Activated CD8-positive, alpha-beta memory T cell treated with anti-CD3 and anti-CD28 coated beads for 4 hours (primary cell): ENCODE results near the gene GPR4.
A peak's percentile ranks its signal among the peaks of the same experiment; 100 is the strongest.
"Not testable (repeated sequence)": the region's sequence is repeated elsewhere in the genome, so short reads cannot be mapped to it uniquely, and the experiment has no call there.

Experiments used
- DNase-seq, 2 donors: peaks; one replicate each; pipeline ENCODE4 v3.0.0-alpha.2; 2020; ENCODE audit warnings: low read depth in 2 of 2

The GPR4 gene

GRCh38 chr19:45601524-45602374 lies at the start of gene GPR4:
Gene GPR4, minus strand, starts transcription at chr19:45602212. Its CDS starts 10,346 bp downstream, at chr19:45591866.
- no peak for DNase-seq

GRCh38 chr19:45650722-45651121 lies 48.7 kb upstream of the GPR4 start:
- no peak for DNase-seq

- DNase-seq, result no peak
Observed at GRCh38 chr19:45646345-45646698, 44.3 kb upstream of the GPR4 start.

GRCh38 chr19:45645631-45646344 lies 43.8 kb upstream of the GPR4 start:
- DNase-seq, result peak; percentile 30 to 57

GRCh38 chr19:45645068-45645630 lies 43.1 kb upstream of the GPR4 start:
- no peak for DNase-seq

GRCh38 chr19:45643927-45644771 lies 42.1 kb upstream of the GPR4 start:
- DNase-seq, result no peak

- DNase-seq, result peak; percentile 80 to 83
Observed at GRCh38 chr19:45643024-45643926, 41.3 kb upstream of the GPR4 start.

GRCh38 chr19:45641274-45642105 lies 39.5 kb upstream of the GPR4 start:
- peak; percentile 31 to 32 for DNase-seq

GRCh38 chr19:45640849-45641273 lies 38.8 kb upstream of the GPR4 start:
- DNase-seq, result no peak

GRCh38 chr19:45638930-45639729 lies 37.1 kb upstream of the GPR4 start, which contains the start of gene EML2:
Gene EML2, minus strand, starts transcription at chr19:45639397. Its CDS starts 21 bp downstream, at chr19:45639376.
- peak; percentile 13 to 18 for DNase-seq

GRCh38 chr19:45637890-45638667 lies 36.1 kb upstream of the GPR4 start:
- DNase-seq, result no peak

- no peak for DNase-seq
Observed at GRCh38 chr19:45636902-45637301, 34.9 kb upstream of the GPR4 start.

- DNase-seq, result no peak
Observed at GRCh38 chr19:45636275-45636674, 34.3 kb upstream of the GPR4 start.

GRCh38 chr19:45632468-45633196 lies 30.6 kb upstream of the GPR4 start:
- DNase-seq, result no peak

- DNase-seq, result no peak
Observed at GRCh38 chr19:45630463-45630862, 28.5 kb upstream of the GPR4 start.

- no peak for DNase-seq
Observed at GRCh38 chr19:45629704-45630103, 27.7 kb upstream of the GPR4 start.

- DNase-seq, result not testable (repeated sequence)
Observed at GRCh38 chr19:45628219-45628618, 26.2 kb upstream of the GPR4 start.
